H1 (cell line): ENCODE data around the gene DDX23. TPM values are rescaled to one million over a fixed set of nuclear protein-coding genes. Genes with fewer than 3 reads are reported as not detected.

Experiments used
- CTCF ChIA-PET: fragments of 300-600 bp; sonication (Branson Sonifier 250); formaldehyde crosslinking; loops from one replicate; lab custom pipeline; 2021; ENCODE audit not compliant: partially characterized antibody; lab: Charles Lee
- POLR2A ChIA-PET: fragments of 300-600 bp; sonication (Branson Sonifier 250); formaldehyde crosslinking; loops from one replicate; lab custom pipeline; 2021; ENCODE audit warnings: inconsistent platforms; ENCODE audit not compliant: partially characterized antibody; lab: Charles Lee
- DNase-seq, 2 experiments: peaks; one replicate each; pipeline versions ENCODE4 v3.0.0 to v3.0.0-alpha.2; 2010 to 2022; ENCODE audit warnings: low spot score in 2 of 2, low read depth in 1 of 2, mixed read lengths in 1 of 2
- FAIRE-seq: peaks from 2 replicates; lab custom pipeline; 2011; peaks lifted over from hg19 to GRCh38; lab: Jason Lieb, UNC
- H2AFZ ChIP-seq: 2 replicates; pipeline ENCODE4 v1.8.1; 2012; ENCODE audit warnings: low read length, inconsistent platforms
- H2AK5ac ChIP-seq: 2 replicates; pipeline ENCODE4 v1.6.1; 2013; ENCODE audit warnings: low read depth, low read length
- H2BK120ac ChIP-seq: replicated peaks from 2 replicates; pipeline ENCODE3; 2013; ENCODE audit warnings: low read depth, low read length, inconsistent platforms
- H2BK12ac ChIP-seq: 2 replicates; pipeline ENCODE4 v1.6.1; 2013; ENCODE audit warnings: low read depth, low read length
- H2BK15ac ChIP-seq: 2 replicates; pipeline ENCODE4 v1.6.1; 2013; ENCODE audit warnings: low read length
- H2BK20ac ChIP-seq: 2 replicates; pipeline ENCODE4 v1.6.1; 2013; ENCODE audit warnings: low read length
- H2BK5ac ChIP-seq: 2 replicates; pipeline ENCODE4 v1.6.1; 2013; ENCODE audit warnings: low read depth, low read length
- H3K14ac ChIP-seq: 2 replicates; pipeline ENCODE4 v1.6.1; 2013; ENCODE audit warnings: inconsistent platforms; ENCODE audit not compliant: insufficient read length
- H3K18ac ChIP-seq: 2 replicates; pipeline ENCODE4 v1.6.1; 2013; ENCODE audit warnings: low read length; ENCODE audit errors: extremely low read depth
- H3K23ac ChIP-seq: 2 replicates; pipeline ENCODE4 v1.6.1; 2013; ENCODE audit warnings: inconsistent platforms; ENCODE audit not compliant: insufficient read length
- H3K23me2 ChIP-seq: 2 replicates; pipeline ENCODE4 v1.6.1; 2013; ENCODE audit warnings: low read depth, low read length
- H3K27ac ChIP-seq: 2 replicates; pipeline ENCODE4 v1.6.1; 2011; ENCODE audit warnings: low read depth, low read length, inconsistent platforms
- H3K27me3 ChIP-seq, 4 experiments: replicated peaks in 1 of 4; 1 replicate in 1 of 4; 2 replicates in 3 of 4; pipeline versions ENCODE4 v1.6.1 to v1.8.1; 2011 to 2013; ENCODE audit warnings: low read length in 3 of 4, mild to moderate bottlenecking in 3 of 4, inconsistent platforms in 2 of 4, mixed read lengths in 2 of 4, moderate library complexity in 1 of 4; ENCODE audit not compliant: control insufficient read depth in 3 of 4, insufficient read depth in 3 of 4; ENCODE audit errors: extremely low read depth in 1 of 4
- H3K36me3 ChIP-seq, 4 experiments: 2 replicates each; pipeline versions ENCODE4 v1.6.1 to v1.8.1; 2011 to 2013; ENCODE audit warnings: mild to moderate bottlenecking in 4 of 4, low read length in 3 of 4, moderate library complexity in 2 of 4, control low read depth in 1 of 4, inconsistent platforms in 1 of 4; ENCODE audit not compliant: insufficient read depth in 4 of 4, control insufficient read depth in 2 of 4
- H3K4ac ChIP-seq: replicated peaks from 2 replicates; pipeline ENCODE3; 2013; ENCODE audit warnings: low read length, low read depth, mixed read lengths, inconsistent platforms; ENCODE audit not compliant: insufficient read length
- H3K4me1 ChIP-seq, 4 experiments: replicated peaks in 1 of 4; 1 replicate in 1 of 4; 2 replicates in 3 of 4; pipeline versions ENCODE4 v1.6.1 to v1.8.1; 2011 to 2013; ENCODE audit warnings: low read length in 3 of 4, inconsistent platforms in 2 of 4, mixed read lengths in 1 of 4; ENCODE audit not compliant: insufficient read depth in 4 of 4, control insufficient read depth in 3 of 4
- H3K4me2 ChIP-seq, 2 experiments: 2 replicates each; pipeline versions ENCODE4 v1.6.1 to v1.8.1; 2011 to 2013; ENCODE audit warnings: low read depth in 2 of 2, low read length in 2 of 2, control low read depth in 1 of 2, inconsistent platforms in 1 of 2, mild to moderate bottlenecking in 1 of 2; ENCODE audit not compliant: insufficient read depth in 1 of 2
- H3K4me3 ChIP-seq, 4 experiments: fragments of 200-600, 300-600 bp in 1 of 4; sonication (generic), shearing (Covaris generic), sonication (Bioruptor Twin) in 1 of 4; 2 replicates each; pipeline versions ENCODE4 v1.5.1 to v1.8.1; 2011 to 2016; ENCODE audit warnings: low read length in 4 of 4, low read depth in 3 of 4, control low read depth in 2 of 4, inconsistent platforms in 2 of 4, mild to moderate bottlenecking in 2 of 4, mixed read lengths in 1 of 4, moderate library complexity in 1 of 4; ENCODE audit not compliant: insufficient read depth in 2 of 4; ENCODE audit errors: extremely low read depth in 1 of 4
- H3K56ac ChIP-seq: replicated peaks from 2 replicates; pipeline ENCODE3; 2013; ENCODE audit warnings: low read depth, mild to moderate bottlenecking, mixed read lengths, low read length, inconsistent platforms; ENCODE audit not compliant: insufficient read length
- H3K79me1 ChIP-seq: 2 replicates; pipeline ENCODE4 v1.6.1; 2013; ENCODE audit warnings: low read depth, low read length, control low read depth
- H3K79me2 ChIP-seq, 2 experiments: 2 replicates each; pipeline versions ENCODE4 v1.6.1 to v1.8.1; 2012 to 2013; ENCODE audit warnings: low read length in 2 of 2, mild to moderate bottlenecking in 2 of 2, inconsistent platforms in 1 of 2; ENCODE audit not compliant: insufficient read depth in 2 of 2, control insufficient read depth in 1 of 2
- H3K9ac ChIP-seq, 4 experiments: replicated peaks in 1 of 4; 1 replicate in 1 of 4; 2 replicates in 3 of 4; pipeline versions ENCODE4 v1.6.1 to v1.8.1; 2011 to 2013; ENCODE audit warnings: low read depth in 3 of 4, low read length in 3 of 4, control low read depth in 2 of 4, mild to moderate bottlenecking in 2 of 4, moderate library complexity in 2 of 4, inconsistent platforms in 1 of 4; ENCODE audit errors: extremely low read depth in 1 of 4
- H3K9me3 ChIP-seq, 2 experiments: 2 replicates each; pipeline versions ENCODE4 v1.6.1 to v1.8.1; 2012 to 2013; ENCODE audit warnings: mild to moderate bottlenecking in 2 of 2, moderate library complexity in 2 of 2, control low read depth in 1 of 2, inconsistent platforms in 1 of 2, low read depth in 1 of 2, low read length in 1 of 2, mixed read lengths in 1 of 2; ENCODE audit not compliant: insufficient read depth in 2 of 2
- H4K20me1 ChIP-seq, 2 experiments: replicated peaks in 1 of 2; 2 replicates each; pipeline versions ENCODE3 to v1.8.1; 2011 to 2013; ENCODE audit warnings: inconsistent platforms in 2 of 2, low read length in 2 of 2, mild to moderate bottlenecking in 1 of 2; ENCODE audit not compliant: insufficient read depth in 2 of 2, control insufficient read depth in 1 of 2
- H4K5ac ChIP-seq: 2 replicates; pipeline ENCODE4 v1.6.1; 2013; ENCODE audit warnings: low read length, low read depth, mixed read lengths, inconsistent platforms; ENCODE audit not compliant: insufficient read length
- H4K8ac ChIP-seq: 2 replicates; pipeline ENCODE4 v1.8.0; 2013; ENCODE audit warnings: mild to moderate bottlenecking, moderate library complexity, low read length, inconsistent platforms; ENCODE audit not compliant: insufficient read depth; ENCODE audit errors: extremely low read depth
- H4K91ac ChIP-seq: replicated peaks from 2 replicates; pipeline ENCODE3; 2013; ENCODE audit warnings: low read length, mixed read lengths, inconsistent platforms; ENCODE audit not compliant: insufficient read length
- BRCA1 ChIP-seq: IDR thresholded peaks from 2 replicates; pipeline ENCODE4 v1.6.1; 2012; ENCODE audit warnings: low read depth, low read length, improper control_type of control experiment
- KDM5A ChIP-seq: fragments of 200-600 bp; IDR thresholded peaks from 2 replicates; pipeline ENCODE4 v1.7.1; 2012; ENCODE audit warnings: mild to moderate bottlenecking, low read length, inconsistent platforms, mixed read lengths
- POLR2AphosphoS5 ChIP-seq: IDR thresholded peaks from 2 replicates; pipeline ENCODE4 v1.6.1; 2011; ENCODE audit warnings: low read depth, low read length
- SP1 ChIP-seq: IDR thresholded peaks from 2 replicates; pipeline ENCODE4 v1.6.1; 2011; ENCODE audit warnings: low read depth, low read length
- SP4 ChIP-seq: IDR thresholded peaks from 2 replicates; pipeline ENCODE4 v1.6.1; 2012; ENCODE audit warnings: low read length, inconsistent platforms
- TAF7 ChIP-seq: optimal IDR thresholded peaks from 2 replicates; pipeline ENCODE3; 2011; ENCODE audit warnings: low read depth, mild to moderate bottlenecking, inconsistent platforms, low read length, moderate library complexity, borderline replicate concordance
- WGBS, 2 experiments: shearing (Covaris generic) in 1 of 2; methylation state at CpG; one replicate each; pipeline versions ENCODE4 v1.1.6 to v1.1.7; 2013 to 2015; ENCODE audit warnings: low lambda C conversion rate in 2 of 2, mixed read lengths in 2 of 2, inconsistent platforms in 1 of 2, low coverage in 1 of 2, missing lambda C conversion rate in 1 of 2; ENCODE audit not compliant: insufficient replicate concordance in 2 of 2, insufficient coverage in 1 of 2, insufficient read length in 1 of 2; ENCODE audit errors: extremely low coverage in 1 of 2, missing lambda C conversion rate in 1 of 2; 5-methylcytosine and 5-hydroxymethylcytosine counted together
- polyA plus RNA-seq, 7 experiments: library from polyadenylated mRNA; depleted of rRNA in 3 of 7; stranded (reverse) in 5 of 7; unstranded in 2 of 7; fragments of >200 nt in 5 of 7; fragments of 200-250 nt in 2 of 7; gene quantifications; 1 replicate in 5 of 7; 2 replicates in 1 of 7; 4 replicates in 1 of 7; pipeline versions ENCODE4 v1.2.1 to v1.2.3, GENCODE V29; 2011 to 2013; ENCODE audit warnings: missing spikeins in 2 of 7, mixed read lengths in 2 of 7
- total RNA-seq: library from RNA; stranded (reverse); fragmentation: NEBNext Ultra II Directional; extraction: Animal tissue kit (Norgen Biotek cat#: 25700); gene quantifications from 2 replicates; pipeline ENCODE4 v1.2.1, GENCODE V29; 2021

Gene DDX23
- total and polyA plus RNA-seq, 2 of the 8 experiments (the other 6 are each of a cell fraction or from before 2014, with no cell fraction given): 43.5 to 107 TPM

DNA sequence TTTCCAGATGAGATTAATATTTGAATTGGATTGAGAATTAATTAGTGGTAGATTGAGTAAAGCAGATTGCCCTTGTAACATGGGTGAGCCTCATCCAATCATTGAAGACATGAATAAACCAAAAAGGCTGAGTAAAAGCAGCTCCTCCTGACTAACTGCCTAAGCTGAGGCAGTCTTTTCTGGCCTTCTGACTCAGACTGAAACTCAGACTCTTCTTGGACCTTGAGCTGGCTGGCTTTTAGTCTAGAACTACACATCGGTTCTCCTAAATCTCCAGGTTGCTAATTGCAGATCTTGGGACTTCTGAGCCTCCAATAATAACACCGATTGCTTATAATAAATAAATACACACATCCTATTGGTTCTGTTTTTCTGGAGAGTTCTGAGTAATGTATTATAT lies 49.3 kb upstream of the DDX23 start:
- CTCF ChIA-PET: interaction anchor here (0.6 to 6.8 kb wide), 11 partner anchors 11 to 248 kb away, joined by 3 to 79 read pairs (median 5); partner anchors contain the start of genes ARF3 and DDX23
- no peak overlapping the region for H3K4me2 ChIP-seq
- 0 out of 7 replicates have a peak, but pooled peaks cover 0 to 2% (median 0%) of the 10 kb centered on the region in 4 experiments for H3K4me1 ChIP-seq
- TF ChIP-seq BRCA1: no peak
- TF ChIP-seq SP4: no peak
- TF ChIP-seq TAF7: no peak
- no peak for TF ChIP-seq SP1
- no peak for TF ChIP-seq POLR2AphosphoS5
- no peak for TF ChIP-seq KDM5A
- H3K9ac ChIP-seq: no peak overlapping the region
- H2BK15ac ChIP-seq: no peak overlapping the region
- no peak overlapping the region for H4K5ac ChIP-seq
- H2AFZ ChIP-seq: no peak overlapping the region
- no peaks in the 10 kb centered on the region for H4K20me1 ChIP-seq
- H4K8ac ChIP-seq: no peak overlapping the region
- no peaks in the 10 kb centered on the region for H3K9me3 ChIP-seq
- H3K23me2 ChIP-seq: no peaks in the 10 kb centered on the region; the same call in 1 of the 2 replicates
- FAIRE-seq (no peak), DNase-seq (no peak)
- H3K79me2 ChIP-seq: no peaks in the 10 kb centered on the region
- H3K18ac ChIP-seq: no peak overlapping the region
- H2BK12ac ChIP-seq: no peak overlapping the region
- no peaks in the 10 kb centered on the region for H3K79me1 ChIP-seq
- H3K14ac ChIP-seq: no peak overlapping the region
- no peak overlapping the region for H2AK5ac ChIP-seq
- H3K4me3 ChIP-seq: no peak overlapping the region
- no peak overlapping the region for H3K56ac ChIP-seq
- 93% methylated on average over 2 of the region's 2 CpGs; no CpG with 5 or more reads in 1 of the 2 experiments for WGBS, 2 experiments
- no peak overlapping the region for H3K27ac ChIP-seq
- no peak overlapping the region for H3K23ac ChIP-seq
- no peak overlapping the region for H4K91ac ChIP-seq
- H2BK120ac ChIP-seq: no peak overlapping the region
- H3K4ac ChIP-seq: no peak overlapping the region
- no peak overlapping the region for H2BK20ac ChIP-seq
- H2BK5ac ChIP-seq: no peak overlapping the region
- POLR2A ChIA-PET: interaction anchor here (1.5 to 3.3 kb wide), 4 partner anchors 10 to 36 kb away, joined by 3 to 15 read pairs (median 6); partner anchors contain the start of gene RND1
- H3K27me3 ChIP-seq: no peaks in the 10 kb centered on the region
- no peaks in the 10 kb centered on the region for H3K36me3 ChIP-seq
